NCI-H2196 treated with DMSO at 0.1 percent for 48 hours (cell line): ENCODE data around the gene CCDC82.

Source experiments
- DNase-seq: peaks from one replicate; lab custom pipeline; 2025; ENCODE audit not compliant: unreplicated experiment; lab: John Stamatoyannopoulos, UW

Gene CCDC82

GRCh38 chr11:96309016-96309642 lies 80.6 kb downstream of the CCDC82 start:
- no peak for DNase-seq

- no peak for DNase-seq
These were observed 82.0 kb downstream of the CCDC82 start for GRCh38 chr11:96307776-96308140.

- peak; percentile 57 for DNase-seq
These were observed 82.6 kb downstream of the CCDC82 start for GRCh38 chr11:96306933-96307775.

- no peak for DNase-seq
These were observed 83.1 kb downstream of the CCDC82 start for GRCh38 chr11:96306600-96306932.

GRCh38 chr11:96306071-96306470 lies 83.6 kb downstream of the CCDC82 start:
- no peak for DNase-seq

GRCh38 chr11:96303980-96304379 lies 85.7 kb downstream of the CCDC82 start:
- no peak for DNase-seq

GRCh38 chr11:96303064-96303463 lies 86.6 kb downstream of the CCDC82 start:
- no peak for DNase-seq
